Pancreas (tissue), 10 donors: ENCODE data around the gene ARIH2. TPM values are rescaled to one million over a fixed set of nuclear protein-coding genes. Genes with fewer than 3 reads are reported as not detected.
A peak's percentile ranks its signal among the peaks of the same experiment; 100 is the strongest.

Source experiments
- ATAC-seq, 4 donors: fragments of 200-7000 bp; cut with Tn5 transposase; one replicate each; pipeline versions ENCODE4 v1.8.0 to v1.9.1; 2020; ENCODE audit warnings: mild to moderate bottlenecking in 4 of 4, moderate library complexity in 4 of 4
- DNase-seq, 6 donors: peaks; one replicate each; pipeline ENCODE4 v3.0.0-alpha.2; 2020
- FAIRE-seq: peaks from 2 replicates; lab custom pipeline; 2012; peaks lifted over from hg19 to GRCh38; lab: Jason Lieb, UNC
- H3K27ac ChIP-seq, 4 donors: fragments of 200-600 bp; sonication (generic); 1 replicate in 3 of 4; 2 replicates in 1 of 4; pipeline versions ENCODE4 v1.5.0 to v1.8.0; 2020
- H3K27me3 ChIP-seq, 4 donors: fragments of 200-600 bp; one replicate each; pipeline ENCODE4 v1.8.0; 2021
- H3K36me3 ChIP-seq, 3 donors: fragments of 200-600 bp; sonication (generic) in 1 of 3; one replicate each; pipeline versions ENCODE4 v1.5.0 to v1.8.0; 2020 to 2021
- H3K4me1 ChIP-seq, 3 donors: fragments of 200-600 bp; one replicate each; pipeline ENCODE4 v1.8.0; 2021
- H3K4me3 ChIP-seq, 4 donors: fragments of 200-600 bp; sonication (generic) in 2 of 4; one replicate each; pipeline versions ENCODE4 v1.5.0 to v1.8.0; 2020 to 2021
- H3K9me3 ChIP-seq, 4 donors: fragments of 200-600 bp; one replicate each; pipeline ENCODE4 v1.8.0; 2021
- WGBS, 2 donors: extraction: QIAGEN DNeasy Blood & Tissue Kit; methylation state at CpG; one replicate each; pipeline ENCODE4 v1.1.7; 2013; 5-methylcytosine and 5-hydroxymethylcytosine counted together
- intact Hi-C, 3 donors: fragments of 100-400 bp; cut with DNase I; formaldehyde crosslinking; loops; one replicate each; pipeline versions ENCODE4 v1.11.1 to v1.14.2; 2022
- polyA plus RNA-seq, 2 donors: library from polyadenylated mRNA; stranded (reverse); fragments of 200-250 nt; gene quantifications; one replicate each; pipeline ENCODE4 v1.2.3, GENCODE V29; 2013
- total RNA-seq, 6 donors: library from RNA; stranded (reverse); fragmentation: NEBNext Ultra II Directional in 4 of 6; extraction: Animal tissue kit (Norgen Biotek cat#: 25700) in 4 of 6; gene quantifications; one replicate each; pipeline versions ENCODE4 v1.2.1 to v1.2.4, GENCODE V29; 2021 to 2023
- TF ChIP-seq, protein P1 (sequence below), 4 donors: fragments of 200-600 bp; sonication (generic) in 3 of 4; IDR thresholded peaks; one replicate each; pipeline versions ENCODE4 v1.5.0 to v1.8.0; 2021; ENCODE audit warnings: antibody characterized with exemption in 4 of 4
- donor health status: healthy with polysubstance abuse.
- donor health status: DM: no; HTN: no; CAD: no; lungs with moderate emphysema.
- donor health status: DM: no; HTN: no; CAD: no.
- donor health status: control.
- donor health status: control.
- donor health status: Bipolar disorder and iron deficiency.
- donor health status: DM: yes; HTN: yes; CAD: no.
- donor health status: DM: no; HTN: no; CAD: no.
- donor health status: DM: no; HTN: no; CAD: no.
- donor health status: DM: yes; HTN: yes; CAD: no.

Gene ARIH2
- total and polyA plus RNA-seq, 8 donors = 33.3 to 53.6 (median 41.6) TPM

DNA sequence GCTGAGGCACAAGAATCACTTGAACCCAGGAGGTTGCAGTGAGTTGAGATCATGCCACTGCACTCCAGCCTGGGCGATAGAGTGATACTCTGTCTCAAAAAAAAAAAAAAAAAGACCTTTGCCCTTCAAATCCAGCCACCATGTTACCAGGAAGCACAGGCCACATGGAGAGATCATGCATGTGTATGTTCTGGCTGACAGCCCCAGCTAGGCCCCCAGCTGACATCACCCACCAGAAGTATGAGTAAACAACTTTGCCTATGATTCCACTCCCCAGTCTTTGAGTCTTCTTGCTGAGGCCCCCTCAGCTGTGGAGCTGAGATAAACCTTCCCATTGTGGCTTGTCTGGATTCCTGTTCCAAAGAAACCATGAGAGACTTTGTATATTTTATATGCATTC lies 3.3 kb upstream of the ARIH2 start:
- no peak for ATAC-seq
- no peaks in the 10 kb centered on the region for H3K36me3 ChIP-seq
- no peaks in the 10 kb centered on the region for H3K9me3 ChIP-seq
- intact Hi-C loops = no loop called here
- TF ChIP-seq, protein P1, sequence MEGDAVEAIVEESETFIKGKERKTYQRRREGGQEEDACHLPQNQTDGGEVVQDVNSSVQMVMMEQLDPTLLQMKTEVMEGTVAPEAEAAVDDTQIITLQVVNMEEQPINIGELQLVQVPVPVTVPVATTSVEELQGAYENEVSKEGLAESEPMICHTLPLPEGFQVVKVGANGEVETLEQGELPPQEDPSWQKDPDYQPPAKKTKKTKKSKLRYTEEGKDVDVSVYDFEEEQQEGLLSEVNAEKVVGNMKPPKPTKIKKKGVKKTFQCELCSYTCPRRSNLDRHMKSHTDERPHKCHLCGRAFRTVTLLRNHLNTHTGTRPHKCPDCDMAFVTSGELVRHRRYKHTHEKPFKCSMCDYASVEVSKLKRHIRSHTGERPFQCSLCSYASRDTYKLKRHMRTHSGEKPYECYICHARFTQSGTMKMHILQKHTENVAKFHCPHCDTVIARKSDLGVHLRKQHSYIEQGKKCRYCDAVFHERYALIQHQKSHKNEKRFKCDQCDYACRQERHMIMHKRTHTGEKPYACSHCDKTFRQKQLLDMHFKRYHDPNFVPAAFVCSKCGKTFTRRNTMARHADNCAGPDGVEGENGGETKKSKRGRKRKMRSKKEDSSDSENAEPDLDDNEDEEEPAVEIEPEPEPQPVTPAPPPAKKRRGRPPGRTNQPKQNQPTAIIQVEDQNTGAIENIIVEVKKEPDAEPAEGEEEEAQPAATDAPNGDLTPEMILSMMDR (IDR thresholded peaks at IDR 0.05) = no peak
- peaks cover 0 to 7% (median 0%) of the 10 kb centered on the region in 3 donors for H3K4me1 ChIP-seq
- H3K4me3 ChIP-seq = no peak overlapping the region
- WGBS, 2 donors = 70 to 80% methylated on average over 1 of the region's 1 CpG
- no peak for FAIRE-seq
- H3K27ac ChIP-seq = no peak overlapping the region
- H3K27me3 ChIP-seq = no peaks in the 10 kb centered on the region
- DNase-seq = no peak

DNA sequence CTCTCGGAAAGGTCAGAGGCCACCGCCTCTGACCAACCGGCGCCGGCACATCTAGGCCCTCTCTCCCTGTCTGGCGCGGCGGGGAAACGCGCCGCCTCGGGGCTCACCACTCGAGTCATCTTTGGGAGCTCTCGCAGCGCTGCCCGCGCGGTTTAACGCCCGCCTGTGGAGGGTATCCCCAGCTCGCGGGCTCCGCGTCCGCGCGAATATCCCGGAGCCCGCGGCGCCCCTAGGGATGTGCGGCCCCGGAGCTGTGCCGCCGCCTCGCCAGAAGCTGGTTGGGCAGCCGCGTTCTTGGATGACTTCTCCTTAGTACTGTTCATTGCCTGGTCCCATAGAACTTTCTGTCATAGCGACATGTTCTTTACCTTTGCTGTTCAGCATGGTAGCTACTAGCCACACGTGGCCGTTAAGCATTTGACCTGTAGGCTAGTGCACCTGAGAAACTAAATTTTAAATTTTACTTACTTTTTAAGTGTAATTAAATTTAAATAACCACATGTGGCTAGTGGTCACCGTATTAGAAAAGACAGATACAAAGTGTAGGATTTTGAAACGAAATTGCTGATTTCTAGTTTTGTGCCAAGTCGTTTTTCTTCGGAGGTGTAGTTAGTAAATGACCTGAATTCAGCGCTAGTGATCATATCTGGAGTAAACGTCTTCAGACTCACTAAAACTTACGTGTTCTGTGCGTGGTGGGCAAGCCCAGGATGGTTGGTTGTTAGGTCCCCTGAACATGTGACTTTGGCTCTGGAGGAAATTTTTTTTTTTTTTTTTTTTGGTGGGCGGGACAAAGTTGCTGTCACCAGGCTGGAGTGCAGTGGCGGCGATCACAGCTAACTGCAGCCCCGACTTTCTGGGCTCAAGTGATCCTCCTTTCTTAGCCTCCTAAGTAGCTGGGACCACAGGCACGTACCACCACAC lies 835 bp downstream of the ARIH2 start:
- Histone ChIP-seq H3K9me3 (no peaks in the 10 kb centered on the region), H3K4me3 (peak overlapping the region; percentile 69 to 98 (median 86)), H3K27me3 (no peaks in the 10 kb centered on the region), H3K36me3 (peaks cover 0 to 11% (median 4%) of the 10 kb centered on the region in 3 donors), H3K4me1 (peaks cover 0 to 12% (median 7%) of the 10 kb centered on the region in 3 donors), H3K27ac (peak overlapping the region; percentile 86 to 94 (median 93))
- FAIRE-seq (no peak), ATAC-seq (peak; percentile 36 to 62 (median 45)), DNase-seq (peak in 4 of 6 donors; percentile 17 to 81 (median 34))
- intact Hi-C loops = no loop called here
- WGBS, 2 donors = 0 to 1% methylated on average over 54 of the region's 54 CpGs
- TF ChIP-seq, protein P1 (IDR thresholded peaks at IDR 0.05) = no peak

DNA sequence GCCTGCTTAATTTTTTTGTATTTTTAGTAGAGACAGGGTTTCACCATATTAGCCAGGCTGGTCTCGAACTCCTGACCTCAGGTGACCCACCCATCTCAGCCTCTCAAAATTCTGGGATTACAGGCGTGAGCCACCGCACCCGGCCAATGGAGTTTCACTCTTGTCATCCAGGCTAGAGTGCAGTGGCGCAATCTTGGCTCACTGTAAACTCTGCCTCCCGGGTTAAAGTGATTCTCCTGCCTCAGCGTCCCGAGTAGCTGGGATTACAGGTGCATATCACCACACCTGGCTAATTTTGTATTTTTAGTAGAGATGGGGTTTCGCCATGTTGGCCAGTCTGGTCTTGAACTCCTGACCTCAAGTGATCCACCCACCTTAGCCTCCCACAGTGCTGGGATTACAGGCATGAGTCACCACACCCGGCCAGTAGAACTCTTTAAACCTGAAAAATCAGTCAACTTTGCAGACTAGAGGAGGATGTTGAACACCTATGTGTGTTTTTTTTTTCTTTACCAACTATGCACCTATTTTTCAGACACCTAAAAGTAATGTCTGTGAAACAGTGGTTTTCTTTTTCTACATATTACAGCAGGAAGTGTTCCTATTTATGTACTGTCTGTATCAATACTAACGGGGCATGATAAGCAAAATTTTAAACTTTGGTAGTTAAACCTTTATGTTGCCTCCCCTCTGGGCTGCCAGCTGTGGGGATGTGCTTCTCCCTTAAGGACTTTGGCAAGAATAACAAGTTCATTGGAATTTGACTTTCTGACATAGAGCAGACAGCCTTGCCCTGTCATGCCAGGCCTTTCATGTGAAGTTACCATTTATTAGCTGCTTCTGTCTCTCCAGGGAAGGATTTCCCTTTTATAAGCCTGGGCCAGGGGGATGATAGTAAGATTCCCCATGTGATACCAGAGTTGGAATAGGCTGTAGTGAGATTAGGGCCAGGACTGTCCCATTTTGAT lies 8.1 kb downstream of the ARIH2 start:
- H3K36me3 ChIP-seq = peaks cover 0 to 27% (median 7%) of the 10 kb centered on the region in 3 donors
- TF ChIP-seq, protein P1 (IDR thresholded peaks at IDR 0.05) = no peak
- 88 to 93% methylated on average over 11 of the region's 11 CpGs for WGBS, 2 donors
- no peak overlapping the region for H3K27ac ChIP-seq
- H3K4me3 ChIP-seq = no peak overlapping the region
- intact Hi-C loops = no loop called here
- DNase-seq (no peak), FAIRE-seq (no peak), ATAC-seq (no peak)
- peaks cover 11 to 15% (median 12%) of the 10 kb centered on the region in 3 donors for H3K4me1 ChIP-seq
- no peaks in the 10 kb centered on the region for H3K27me3 ChIP-seq
- H3K9me3 ChIP-seq = no peaks in the 10 kb centered on the region

DNA sequence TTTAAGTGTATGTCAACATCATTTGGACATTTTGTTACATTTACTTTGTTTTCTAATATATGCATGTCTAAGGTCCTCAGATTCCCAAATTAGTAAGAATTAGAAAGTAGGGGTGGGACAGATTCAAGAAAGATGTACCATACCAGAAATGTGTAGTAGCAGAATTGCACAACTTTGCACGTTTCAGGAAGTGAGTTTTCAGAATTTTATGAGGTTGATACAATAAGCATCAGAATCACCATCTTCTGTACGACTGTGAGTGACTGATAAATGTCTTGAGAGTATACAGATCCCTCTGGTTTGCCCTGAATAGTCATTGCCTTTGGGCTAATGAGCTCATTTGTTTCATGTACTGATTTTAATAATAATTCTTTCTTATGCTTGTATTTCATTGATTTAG lies 9.3 kb downstream of the ARIH2 start:
- FAIRE-seq (no peak), ATAC-seq (no peak), DNase-seq (no peak)
- intact Hi-C loops = no loop called here
- Histone ChIP-seq H3K36me3 (peaks cover 0 to 27% (median 7%) of the 10 kb centered on the region in 3 donors), H3K27me3 (no peaks in the 10 kb centered on the region), H3K4me3 (no peak overlapping the region), H3K27ac (no peak overlapping the region), H3K4me1 (peaks cover 9 to 14% (median 11%) of the 10 kb centered on the region in 3 donors), H3K9me3 (no peaks in the 10 kb centered on the region)
- TF ChIP-seq, protein P1 (IDR thresholded peaks at IDR 0.05) = no peak
- 56 to 58% methylated on average over 2 of the region's 2 CpGs for WGBS, 2 donors
